C4-2B (cell line): ENCODE measurements around the gene NPHP4.
"Not testable (repeated sequence)": the region's sequence is repeated elsewhere in the genome, so short reads cannot be mapped to it uniquely, and the experiment has no call there.

ENCODE experiments used
- H3K27ac ChIP-seq: fragments of 450-650 bp; 2 replicates; pipeline ENCODE4 v1.5.1; 2017
- ZFX ChIP-seq: fragments of 450-650 bp; IDR thresholded peaks from 2 replicates; pipeline ENCODE4 v1.6.1; 2017
- TF ChIP-seq, protein P1 (sequence below): fragments of 450-650 bp; conservative IDR thresholded peaks from 2 replicates; pipeline ENCODE4 v1.5.1; 2017; ENCODE audit warnings: mild to moderate bottlenecking

NPHP4 gene

DNA sequence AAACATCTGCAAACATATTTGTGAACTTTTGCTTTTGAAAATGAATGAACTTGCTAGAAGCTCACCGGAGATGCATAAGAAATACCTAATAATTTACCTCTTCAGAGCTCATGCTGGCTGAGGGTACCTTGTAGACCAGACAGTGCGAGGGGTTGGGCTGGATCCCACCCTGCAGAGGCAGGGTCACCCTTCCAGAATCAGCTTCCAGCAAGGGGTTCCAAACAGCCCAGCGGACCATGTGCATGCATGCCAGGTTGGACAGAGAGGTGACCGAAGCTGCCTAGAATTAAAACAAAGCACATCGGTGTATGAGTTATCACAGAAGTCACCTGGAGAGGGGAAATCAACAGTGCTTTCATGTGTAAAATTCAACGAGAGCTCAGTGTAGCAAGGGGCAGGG, 59.2 kb downstream of the NPHP4 start:
- TF ChIP-seq ZFX: no peak
- TF ChIP-seq, protein P1, sequence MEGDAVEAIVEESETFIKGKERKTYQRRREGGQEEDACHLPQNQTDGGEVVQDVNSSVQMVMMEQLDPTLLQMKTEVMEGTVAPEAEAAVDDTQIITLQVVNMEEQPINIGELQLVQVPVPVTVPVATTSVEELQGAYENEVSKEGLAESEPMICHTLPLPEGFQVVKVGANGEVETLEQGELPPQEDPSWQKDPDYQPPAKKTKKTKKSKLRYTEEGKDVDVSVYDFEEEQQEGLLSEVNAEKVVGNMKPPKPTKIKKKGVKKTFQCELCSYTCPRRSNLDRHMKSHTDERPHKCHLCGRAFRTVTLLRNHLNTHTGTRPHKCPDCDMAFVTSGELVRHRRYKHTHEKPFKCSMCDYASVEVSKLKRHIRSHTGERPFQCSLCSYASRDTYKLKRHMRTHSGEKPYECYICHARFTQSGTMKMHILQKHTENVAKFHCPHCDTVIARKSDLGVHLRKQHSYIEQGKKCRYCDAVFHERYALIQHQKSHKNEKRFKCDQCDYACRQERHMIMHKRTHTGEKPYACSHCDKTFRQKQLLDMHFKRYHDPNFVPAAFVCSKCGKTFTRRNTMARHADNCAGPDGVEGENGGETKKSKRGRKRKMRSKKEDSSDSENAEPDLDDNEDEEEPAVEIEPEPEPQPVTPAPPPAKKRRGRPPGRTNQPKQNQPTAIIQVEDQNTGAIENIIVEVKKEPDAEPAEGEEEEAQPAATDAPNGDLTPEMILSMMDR: no peak
- no peak overlapping the region for H3K27ac ChIP-seq

DNA sequence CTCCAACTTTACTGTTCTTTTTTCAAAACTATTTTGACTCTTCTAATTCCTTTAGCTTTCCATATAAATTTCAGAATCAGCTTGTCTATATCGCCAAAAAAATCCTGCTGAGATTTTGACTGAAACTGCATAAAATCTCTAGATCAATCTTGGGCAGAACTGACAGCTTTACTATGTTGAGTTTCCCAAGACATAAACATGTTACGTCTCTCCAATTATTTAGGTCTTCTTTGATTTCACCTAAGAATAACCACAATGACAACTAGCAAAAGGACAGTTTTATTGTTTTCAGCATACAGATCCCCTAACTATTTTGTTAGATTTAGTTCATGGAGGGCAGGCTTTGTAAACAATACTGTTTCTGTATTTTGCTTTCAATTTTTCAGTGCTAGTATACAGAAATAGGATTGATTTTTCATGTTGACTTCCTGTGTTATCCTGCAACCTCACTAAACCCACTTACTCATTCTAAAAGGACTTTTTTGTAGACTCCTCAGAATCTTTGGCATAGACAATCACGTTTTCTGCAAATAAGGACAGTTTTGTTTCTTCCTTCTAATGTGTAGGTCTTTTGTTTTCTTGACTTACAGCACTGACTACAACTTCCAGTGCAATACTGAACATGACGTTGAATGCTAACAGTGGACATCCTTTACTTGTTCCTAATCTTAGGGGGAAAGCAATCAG, 63.4 kb downstream of the NPHP4 start:
- no peak for TF ChIP-seq ZFX
- TF ChIP-seq, protein P1: no peak
- H3K27ac ChIP-seq: no peak overlapping the region

DNA sequence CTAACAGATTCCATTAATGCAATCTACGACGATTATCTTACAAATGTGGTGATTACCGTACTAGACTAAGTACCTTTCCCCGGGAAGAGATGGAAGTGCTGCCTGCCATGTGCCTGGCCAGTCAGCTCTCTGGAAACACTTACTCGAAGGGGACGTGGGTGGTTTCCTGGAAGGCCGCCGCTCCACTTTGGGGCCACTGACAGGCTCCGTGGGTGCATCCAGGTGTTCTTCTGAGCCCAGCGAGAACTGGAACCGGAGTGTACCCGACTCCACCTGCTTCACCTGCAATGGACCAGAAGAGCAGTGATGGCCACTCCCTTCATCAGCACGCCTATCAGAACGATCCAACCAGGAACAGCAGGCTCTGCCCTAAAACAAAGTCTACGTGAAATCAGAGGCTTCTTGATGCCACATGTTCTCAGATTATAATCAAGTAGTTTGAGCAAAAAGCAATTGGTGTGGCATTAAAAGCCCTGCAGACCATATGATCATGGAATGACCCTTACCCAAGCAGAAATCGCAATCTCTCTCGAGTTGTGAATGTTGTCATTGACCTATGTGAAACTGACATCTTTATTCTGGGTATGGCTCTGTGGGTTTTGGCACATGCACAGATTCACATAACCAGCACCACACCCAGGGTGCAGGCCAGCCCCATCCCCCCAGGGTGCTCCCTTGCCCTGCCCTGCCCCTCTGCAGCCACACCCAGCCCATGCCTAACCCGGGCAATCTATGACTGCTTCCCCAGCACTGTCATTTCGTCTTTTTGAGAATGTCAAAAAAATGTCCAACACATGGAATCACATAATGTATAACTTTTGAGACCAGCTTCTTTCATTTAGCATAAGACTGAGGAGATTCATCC, 64.5 kb downstream of the NPHP4 start:
- H3K27ac ChIP-seq: no peak overlapping the region
- no peak for TF ChIP-seq ZFX
- TF ChIP-seq, protein P1: no peak

DNA sequence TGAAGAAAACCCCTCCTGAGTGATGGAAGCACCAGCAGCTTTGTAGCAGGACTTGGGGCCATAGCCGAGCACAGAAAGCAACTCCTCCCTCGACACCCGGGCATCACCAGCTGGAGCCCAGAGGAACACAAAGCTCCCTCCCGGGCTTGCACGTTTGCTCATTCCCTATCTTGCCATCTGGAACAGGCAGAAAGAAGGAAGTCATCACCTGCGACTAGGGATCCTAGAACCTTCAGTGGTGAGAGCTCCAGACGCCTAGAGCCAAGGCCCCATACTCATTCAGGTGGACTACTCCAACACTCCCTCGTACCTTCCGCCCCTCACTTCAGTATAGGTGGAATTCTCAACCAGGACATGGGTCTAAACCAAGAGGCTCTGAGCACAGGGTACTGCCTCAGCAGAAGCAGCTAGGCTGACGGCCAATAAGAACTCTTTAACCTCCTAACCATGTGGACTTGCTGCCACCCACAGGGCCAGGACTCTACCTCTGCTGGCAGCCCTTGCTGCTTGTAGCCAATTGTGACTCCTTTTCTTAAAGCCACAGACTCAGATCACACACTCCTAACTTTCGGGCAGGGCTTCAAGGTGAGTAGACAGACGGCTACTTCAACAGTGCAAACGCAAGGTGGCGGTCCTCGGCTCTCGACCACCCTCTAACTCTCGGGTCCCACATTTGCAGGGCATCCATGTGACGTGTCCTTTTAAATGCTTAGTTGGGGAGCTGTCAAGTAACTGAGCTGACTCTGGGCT, 65.4 kb downstream of the NPHP4 start:
- no peak overlapping the region for H3K27ac ChIP-seq
- TF ChIP-seq ZFX: no peak
- TF ChIP-seq, protein P1: no peak

DNA sequence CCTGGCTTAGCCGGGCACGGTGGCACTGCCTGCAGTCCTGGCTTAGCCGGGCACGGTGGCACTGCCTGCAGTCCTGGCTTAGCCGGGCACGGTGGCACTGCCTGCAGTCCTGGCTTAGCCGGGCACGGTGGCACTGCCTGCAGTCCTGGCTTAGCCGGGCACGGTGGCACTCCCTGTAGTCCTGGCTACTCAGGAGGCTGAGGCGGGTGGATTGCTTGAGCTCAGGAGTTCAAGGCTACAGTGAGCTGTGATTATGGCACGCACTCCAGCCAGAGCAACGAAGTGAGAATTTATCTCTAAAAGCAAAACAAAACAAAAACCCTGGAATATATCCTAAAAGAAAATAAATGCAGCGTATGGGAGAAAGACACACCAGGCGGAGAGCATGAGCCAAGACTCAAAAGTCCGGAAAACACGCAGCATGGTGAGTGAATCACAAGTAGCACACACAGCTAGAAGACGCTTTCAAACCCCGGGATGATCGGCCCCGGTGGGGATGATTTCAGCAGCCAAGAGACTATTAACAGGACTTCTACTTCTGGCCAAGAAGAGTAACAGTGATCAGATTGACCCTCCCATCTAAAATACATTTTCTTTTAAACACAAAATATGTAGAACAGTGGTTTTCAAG, 69.4 kb downstream of the NPHP4 start:
- not testable (repeated sequence) for H3K27ac ChIP-seq

DNA sequence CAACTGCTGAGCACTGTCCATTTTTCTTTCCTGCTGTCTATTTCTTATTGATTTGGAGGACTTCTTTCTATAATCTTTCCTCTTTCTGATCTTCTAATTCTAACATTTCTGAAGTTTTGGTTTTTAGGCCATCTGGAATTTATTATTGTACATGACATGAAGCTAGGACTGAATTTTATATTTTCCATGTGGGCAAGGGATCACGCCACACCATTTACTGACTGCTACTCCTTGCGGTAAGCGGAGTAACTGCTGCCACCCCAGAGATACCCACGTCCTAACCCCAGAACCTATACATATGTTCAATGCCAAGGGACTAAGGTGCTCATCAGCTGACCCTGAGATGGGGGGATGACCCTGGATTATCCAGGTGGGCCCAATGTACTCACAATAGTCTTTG, 70.6 kb downstream of the NPHP4 start:
- H3K27ac ChIP-seq: no peak overlapping the region
- TF ChIP-seq, protein P1: no peak
- no peak for TF ChIP-seq ZFX

DNA sequence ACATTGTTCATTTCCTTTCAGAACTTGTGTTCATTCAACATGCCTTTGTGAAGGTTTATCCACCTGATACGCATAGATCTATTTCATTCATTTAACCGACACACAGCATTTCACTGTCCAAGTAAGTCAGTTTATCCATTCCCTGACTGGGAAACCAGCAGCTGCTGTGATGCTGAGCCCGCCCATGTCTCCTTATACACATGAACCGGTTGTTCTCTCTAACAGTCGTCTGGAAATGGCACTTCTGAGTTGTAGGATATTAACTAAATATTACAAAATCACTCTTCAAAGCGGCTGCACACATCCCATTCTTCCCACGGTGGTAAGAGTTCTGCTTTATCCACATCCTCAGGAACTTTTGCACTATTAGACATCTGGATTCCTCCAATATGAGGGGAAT, 71.1 kb downstream of the NPHP4 start:
- no peak for TF ChIP-seq ZFX
- TF ChIP-seq, protein P1: no peak
- no peak overlapping the region for H3K27ac ChIP-seq
